K562 (cell line): ENCODE measurements around the gene PLEKHA7. TPM values are rescaled to one million over a fixed set of nuclear protein-coding genes. Genes with fewer than 3 reads are reported as not detected.

Experiments used
- ATAC-seq: fragments of 200-7000 bp; cut with Tn5 transposase; 3 replicates; pipeline ENCODE4 v1.9.1; 2020; ENCODE audit warnings: moderate library complexity
- BruUV-seq: library from RNA; stranded (reverse); fragments of 400-500 nt; replicated peaks from 2 replicates; lab custom pipeline; 2021; lab: Mats Ljungman, UMichigan
- CTCF ChIA-PET: fragments of 300-600 bp; formaldehyde crosslinking; extraction: SDS; loops from one replicate; lab custom pipeline; 2021; ENCODE audit warnings: low intra/inter-chr PET ratio; lab: Yijun Ruan, JAX
- POLR2A ChIA-PET: fragments of 300-600, 350-650 bp; sonication (Branson Sonifier 250); formaldehyde crosslinking; extraction: SDS; loops from one replicate; lab custom pipeline; 2021; ENCODE audit warnings: antibody characterized with exemption, inconsistent platforms; lab: Yijun Ruan, JAX
- DNase-seq, 4 experiments: peaks; one replicate each; pipeline versions ENCODE4 v3.0.0 to v3.0.0-alpha.2; 2011 to 2018; ENCODE audit warnings: low spot score in 3 of 4, mixed read lengths in 3 of 4; ENCODE audit errors: extremely low read depth in 1 of 4
- FAIRE-seq: peaks from 2 replicates; lab custom pipeline; 2011; peaks lifted over from hg19 to GRCh38; lab: Jason Lieb, UNC
- H2AFZ ChIP-seq: 2 replicates; pipeline ENCODE4 v1.6.0; 2011; ENCODE audit warnings: low read depth, low read length, control low read depth, inconsistent platforms
- H3K27ac ChIP-seq: fragments of 200-600 bp; 3 replicates; pipeline ENCODE4 v1.8.0; 2011; ENCODE audit warnings: low read depth, mild to moderate bottlenecking, control low read depth, inconsistent platforms, low read length, moderate library complexity, mixed read lengths; ENCODE audit errors: extremely low read depth
- H3K27me3 ChIP-seq, 2 experiments: fragments of 300-600 bp in 1 of 2; 2 replicates in 1 of 2; 3 replicates in 1 of 2; pipeline versions ENCODE4 v1.6.0 to v1.8.0; 2011; ENCODE audit warnings: inconsistent platforms in 2 of 2, low read length in 2 of 2, mild to moderate bottlenecking in 1 of 2, mixed read lengths in 1 of 2, moderate library complexity in 1 of 2; ENCODE audit not compliant: control insufficient read depth in 2 of 2, insufficient read depth in 2 of 2
- H3K36me3 ChIP-seq: fragments of 300-600 bp; 3 replicates; pipeline ENCODE4 v1.8.0; 2011; ENCODE audit warnings: mild to moderate bottlenecking, low read length, inconsistent platforms; ENCODE audit not compliant: control insufficient read depth, insufficient read depth
- H3K4me1 ChIP-seq, 2 experiments: fragments of 200-600 bp in 1 of 2; replicated peaks in 1 of 2; 2 replicates in 1 of 2; 3 replicates in 1 of 2; pipeline versions ENCODE4 v1.5.1 to v1.8.0; 2011; ENCODE audit warnings: inconsistent platforms in 2 of 2, low read length in 2 of 2, mild to moderate bottlenecking in 1 of 2, mixed read lengths in 1 of 2, moderate library complexity in 1 of 2; ENCODE audit not compliant: control insufficient read depth in 2 of 2, insufficient read depth in 2 of 2
- H3K4me2 ChIP-seq: 2 replicates; pipeline ENCODE4 v1.6.1; 2011; ENCODE audit warnings: low read length, control low read depth, inconsistent platforms, mixed read lengths; ENCODE audit not compliant: insufficient read depth
- H3K4me3 ChIP-seq: fragments of 200-600 bp; sonication (generic), shearing (Covaris generic); 2 replicates; pipeline ENCODE4 v1.5.1; 2016; ENCODE audit warnings: control low read depth, inconsistent platforms
- H3K79me2 ChIP-seq: fragments of 200-600 bp; 3 replicates; pipeline ENCODE4 v1.8.0; 2011; ENCODE audit warnings: low read length, inconsistent platforms; ENCODE audit not compliant: control insufficient read depth, insufficient read depth
- H3K9ac ChIP-seq, 2 experiments: 2 replicates each; pipeline versions ENCODE4 v1.6.0 to v1.6.1; 2011; ENCODE audit warnings: low read depth in 2 of 2, low read length in 2 of 2, control low read depth in 1 of 2, inconsistent platforms in 1 of 2, mild to moderate bottlenecking in 1 of 2, mixed read lengths in 1 of 2; ENCODE audit not compliant: insufficient read depth in 1 of 2
- H3K9me1 ChIP-seq: one replicate; pipeline ENCODE4 v1.6.0; 2011; ENCODE audit warnings: inconsistent platforms, mild to moderate bottlenecking, low read length, moderate library complexity; ENCODE audit not compliant: control insufficient read depth, insufficient read depth
- H3K9me3 ChIP-seq: replicated peaks from 2 replicates; pipeline ENCODE4 v1.5.1; 2011; ENCODE audit warnings: low read depth, low read length, inconsistent platforms; ENCODE audit not compliant: control insufficient read depth, insufficient read depth
- H4K20me1 ChIP-seq: replicated peaks from 2 replicates; pipeline ENCODE4 v1.6.1; 2011; ENCODE audit warnings: low read length, inconsistent platforms, mixed read lengths; ENCODE audit not compliant: control insufficient read depth, insufficient read depth
- ADNP ChIP-seq: fragments of 200-800 bp; sonication (Bioruptor generic); IDR thresholded peaks from 2 replicates; pipeline ENCODE4 v1.6.1; 2016; ENCODE audit warnings: missing genetic modification characterization, missing compliant biosample characterization
- HDAC8 ChIP-seq: fragments of 450-650 bp; IDR thresholded peaks from 2 replicates; pipeline ENCODE4 v1.6.1; 2016; ENCODE audit warnings: mild to moderate bottlenecking, missing genetic modification characterization, moderate library complexity, missing compliant biosample characterization
- POLR2A ChIP-seq: fragments of 450-650 bp; conservative IDR thresholded peaks from 2 replicates; pipeline ENCODE4 v1.6.1; 2016
- TAF1 ChIP-seq: IDR thresholded peaks from 2 replicates; pipeline ENCODE4 v1.6.1; 2011; ENCODE audit warnings: mild to moderate bottlenecking, low read length, moderate library complexity; ENCODE audit not compliant: insufficient read depth, control insufficient read depth, severe bottlenecking; ENCODE audit errors: extremely low read depth
- WGBS: fragments of 100-300 bp; shearing (Covaris generic); methylation state at CpG from one replicate; pipeline ENCODE4 v1.1.6; 2016; ENCODE audit warnings: low coverage, mixed read lengths; ENCODE audit not compliant: insufficient coverage; ENCODE audit errors: missing lambda C conversion rate; 5-methylcytosine and 5-hydroxymethylcytosine counted together
- in situ Hi-C: fragments of 300-500 bp; cut with MboI; formaldehyde crosslinking; loops from 4 replicates; pipeline ENCODE4 v1.15.0; 2018; ENCODE audit warnings: inconsistent platforms, mixed read lengths
- intact Hi-C: fragments of 100-400 bp; cut with micrococcal nuclease; formaldehyde crosslinking; loops from 2 replicates; pipeline ENCODE4 v1.14.2; 2022
- polyA plus RNA-seq, 8 experiments: library from polyadenylated mRNA; depleted of rRNA in 4 of 8; stranded (reverse) in 5 of 8; unstranded in 3 of 8; fragments of >200 nt; fragmentation: Nextera tagmentation in 2 of 8; fragmentation: Illumina TruSeq in 1 of 8; extraction: Ambion mirVana in 2 of 8; extraction: Trizol in 1 of 8; gene quantifications; 2 replicates each; pipeline versions ENCODE4 v1.2.1 to v1.2.3, GENCODE V29; 2011 to 2014; ENCODE audit warnings: inconsistent platforms in 1 of 8, missing spikeins in 1 of 8
- total RNA-seq, 7 experiments: library from RNA; depleted of rRNA in 6 of 7; stranded (reverse); fragments of >200 nt in 6 of 7; fragmentation: Illumina TruSeq in 2 of 7; extraction: Trizol in 2 of 7; gene quantifications; 2 replicates each; pipeline versions ENCODE4 v1.2.1 to v1.2.3, GENCODE V29; 2011 to 2021; ENCODE audit warnings: low replicate concordance in 1 of 7
- TF ChIP-seq, protein P1 (sequence below): IDR thresholded peaks from 3 replicates; pipeline ENCODE4 v1.6.1; 2011; ENCODE audit warnings: borderline replicate concordance, mild to moderate bottlenecking; ENCODE audit not compliant: insufficient read length, insufficient read depth
- TF ChIP-seq, protein P2 (sequence below), 2 experiments: fragments of 450-650 bp in 1 of 2; IDR thresholded peaks; 2 replicates each; pipeline ENCODE4 v1.6.1; 2011 to 2017; ENCODE audit warnings: low read depth in 2 of 2, antibody characterized with exemption in 1 of 2, borderline replicate concordance in 1 of 2, low read length in 1 of 2, mild to moderate bottlenecking in 1 of 2, mixed read lengths in 1 of 2; ENCODE audit not compliant: control insufficient read depth in 1 of 2
- TF ChIP-seq, protein P3 (sequence below): fragments of 450-650 bp; conservative IDR thresholded peaks from 2 replicates; pipeline ENCODE4 v1.6.1; 2016; ENCODE audit warnings: missing genetic modification characterization, low read depth, mild to moderate bottlenecking, missing compliant biosample characterization, moderate library complexity
- TF ChIP-seq, protein P4 (sequence below), 2 experiments: IDR thresholded peaks in 1 of 2; conservative IDR thresholded peaks in 1 of 2; 2 replicates each; pipeline ENCODE4 v1.6.1; 2016; ENCODE audit warnings: low read depth in 2 of 2, mild to moderate bottlenecking in 1 of 2, missing compliant biosample characterization in 1 of 2, missing genetic modification characterization in 1 of 2, moderate library complexity in 1 of 2
- TF ChIP-seq, protein P5 (sequence below): sonication (generic); formaldehyde crosslinking; IDR thresholded peaks from 2 replicates; pipeline ENCODE4 v1.8.0; 2022; ENCODE audit warnings: missing genetic modification reagents, mild to moderate bottlenecking, moderate library complexity, borderline replicate concordance

PLEKHA7 gene
- total and polyA plus RNA-seq, 9 of the 15 experiments (the other 6 are each of a cell fraction or from before 2014, with no cell fraction given): 0.06 to 0.77 (median 0.20) TPM; not detected in 1

DNA sequence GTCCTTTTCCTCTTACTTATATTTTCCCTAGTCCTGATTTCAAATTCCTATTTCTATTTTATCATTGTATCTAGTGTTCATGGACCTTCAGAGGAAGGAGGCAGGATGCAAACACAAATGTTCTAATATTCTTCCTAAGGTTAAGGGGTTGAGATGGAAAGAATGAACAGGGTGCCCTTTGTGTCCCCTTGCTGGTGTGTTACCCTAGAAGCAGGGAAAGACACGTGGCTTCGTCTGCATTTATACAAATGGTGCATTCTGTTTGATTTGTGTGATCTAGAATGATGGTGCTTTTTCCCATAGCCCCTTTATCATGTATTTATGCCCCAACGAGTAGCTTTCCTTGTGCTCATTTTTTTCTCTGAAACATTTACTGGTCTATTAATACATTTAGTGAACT lies 76.2 kb downstream of the PLEKHA7 start (continued):
- TF ChIP-seq TAF1: no peak
- TF ChIP-seq ADNP (tag): no peak
- TF ChIP-seq, protein P1, sequence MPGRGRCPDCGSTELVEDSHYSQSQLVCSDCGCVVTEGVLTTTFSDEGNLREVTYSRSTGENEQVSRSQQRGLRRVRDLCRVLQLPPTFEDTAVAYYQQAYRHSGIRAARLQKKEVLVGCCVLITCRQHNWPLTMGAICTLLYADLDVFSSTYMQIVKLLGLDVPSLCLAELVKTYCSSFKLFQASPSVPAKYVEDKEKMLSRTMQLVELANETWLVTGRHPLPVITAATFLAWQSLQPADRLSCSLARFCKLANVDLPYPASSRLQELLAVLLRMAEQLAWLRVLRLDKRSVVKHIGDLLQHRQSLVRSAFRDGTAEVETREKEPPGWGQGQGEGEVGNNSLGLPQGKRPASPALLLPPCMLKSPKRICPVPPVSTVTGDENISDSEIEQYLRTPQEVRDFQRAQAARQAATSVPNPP: no peak
- TF ChIP-seq, protein P2, sequence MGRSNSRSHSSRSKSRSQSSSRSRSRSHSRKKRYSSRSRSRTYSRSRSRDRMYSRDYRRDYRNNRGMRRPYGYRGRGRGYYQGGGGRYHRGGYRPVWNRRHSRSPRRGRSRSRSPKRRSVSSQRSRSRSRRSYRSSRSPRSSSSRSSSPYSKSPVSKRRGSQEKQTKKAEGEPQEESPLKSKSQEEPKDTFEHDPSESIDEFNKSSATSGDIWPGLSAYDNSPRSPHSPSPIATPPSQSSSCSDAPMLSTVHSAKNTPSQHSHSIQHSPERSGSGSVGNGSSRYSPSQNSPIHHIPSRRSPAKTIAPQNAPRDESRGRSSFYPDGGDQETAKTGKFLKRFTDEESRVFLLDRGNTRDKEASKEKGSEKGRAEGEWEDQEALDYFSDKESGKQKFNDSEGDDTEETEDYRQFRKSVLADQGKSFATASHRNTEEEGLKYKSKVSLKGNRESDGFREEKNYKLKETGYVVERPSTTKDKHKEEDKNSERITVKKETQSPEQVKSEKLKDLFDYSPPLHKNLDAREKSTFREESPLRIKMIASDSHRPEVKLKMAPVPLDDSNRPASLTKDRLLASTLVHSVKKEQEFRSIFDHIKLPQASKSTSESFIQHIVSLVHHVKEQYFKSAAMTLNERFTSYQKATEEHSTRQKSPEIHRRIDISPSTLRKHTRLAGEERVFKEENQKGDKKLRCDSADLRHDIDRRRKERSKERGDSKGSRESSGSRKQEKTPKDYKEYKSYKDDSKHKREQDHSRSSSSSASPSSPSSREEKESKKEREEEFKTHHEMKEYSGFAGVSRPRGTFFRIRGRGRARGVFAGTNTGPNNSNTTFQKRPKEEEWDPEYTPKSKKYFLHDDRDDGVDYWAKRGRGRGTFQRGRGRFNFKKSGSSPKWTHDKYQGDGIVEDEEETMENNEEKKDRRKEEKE (IDR thresholded peaks at IDR 0.05; ENCODE audit: borderline replicate concordance in 1 of 2, control insufficient read depth in 1 of 2, low read depth in 2 of 2, low read length in 1 of 2): no peak

DNA sequence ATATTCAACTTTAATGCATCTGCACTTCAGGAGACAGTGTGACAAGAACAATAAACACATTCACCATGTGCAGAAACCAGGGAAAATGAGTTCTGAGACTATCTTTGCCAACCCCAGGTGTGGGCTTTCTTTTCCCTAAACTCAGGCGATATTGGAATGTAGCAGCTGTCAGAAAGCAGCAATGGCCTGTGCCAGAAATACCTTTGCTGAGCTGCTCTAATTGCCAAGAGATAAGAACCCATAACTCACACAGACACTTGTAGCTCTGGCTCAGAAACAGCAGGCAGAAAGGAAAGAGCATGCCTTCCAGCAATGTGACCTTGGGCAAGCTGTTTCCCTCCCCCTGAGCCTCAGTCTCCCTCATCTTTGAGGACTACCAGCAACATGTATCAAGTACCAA lies 77.6 kb downstream of the PLEKHA7 start:
- Histone ChIP-seq H3K4me3 (no peak overlapping the region), H3K27ac (no peak overlapping the region), H3K9me1 (no peaks in the 10 kb centered on the region), H3K9ac (no peak overlapping the region), H3K36me3 (no peaks in the 10 kb centered on the region), H3K27me3 (peaks cover 9 to 25% of the 10 kb centered on the region in 2 experiments; a peak in 3 of 5 replicates), H3K4me2 (no peak overlapping the region), H3K79me2 (no peaks in the 10 kb centered on the region), H4K20me1 (peaks cover 4% of the 10 kb centered on the region; the same call in 1 of the 2 replicates), H2AFZ (no peak overlapping the region), H3K4me1 (no peaks in the 10 kb centered on the region), H3K9me3 (no peaks in the 10 kb centered on the region)
- POLR2A ChIA-PET: interaction anchor here (0.7 kb wide), 1 partner anchor 127 kb away, joined by 4 read pairs; no protein-coding TSS in a partner anchor
- in situ Hi-C loops: no loop called here
- DNase-seq: no peak
- intact Hi-C loops: loop anchor here (1.0 kb wide), 1 partner anchor 148 kb away; no protein-coding TSS in a partner anchor
- ATAC-seq: no peak
- BruUV-seq: no TSS peak
- CTCF ChIA-PET: interaction anchor here (1.1 to 1.4 kb wide), 2 partner anchors 116 to 127 kb away, joined by 4 read pairs; no protein-coding TSS in a partner anchor
- WGBS: 8% methylated on average over 1 of the region's 1 CpG
- no peak for FAIRE-seq
- TF ChIP-seq HDAC8: no peak
- no peak for TF ChIP-seq POLR2A
- TF ChIP-seq, protein P3, sequence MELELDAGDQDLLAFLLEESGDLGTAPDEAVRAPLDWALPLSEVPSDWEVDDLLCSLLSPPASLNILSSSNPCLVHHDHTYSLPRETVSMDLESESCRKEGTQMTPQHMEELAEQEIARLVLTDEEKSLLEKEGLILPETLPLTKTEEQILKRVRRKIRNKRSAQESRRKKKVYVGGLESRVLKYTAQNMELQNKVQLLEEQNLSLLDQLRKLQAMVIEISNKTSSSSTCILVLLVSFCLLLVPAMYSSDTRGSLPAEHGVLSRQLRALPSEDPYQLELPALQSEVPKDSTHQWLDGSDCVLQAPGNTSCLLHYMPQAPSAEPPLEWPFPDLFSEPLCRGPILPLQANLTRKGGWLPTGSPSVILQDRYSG (tag): no peak
- TF ChIP-seq, protein P4, sequence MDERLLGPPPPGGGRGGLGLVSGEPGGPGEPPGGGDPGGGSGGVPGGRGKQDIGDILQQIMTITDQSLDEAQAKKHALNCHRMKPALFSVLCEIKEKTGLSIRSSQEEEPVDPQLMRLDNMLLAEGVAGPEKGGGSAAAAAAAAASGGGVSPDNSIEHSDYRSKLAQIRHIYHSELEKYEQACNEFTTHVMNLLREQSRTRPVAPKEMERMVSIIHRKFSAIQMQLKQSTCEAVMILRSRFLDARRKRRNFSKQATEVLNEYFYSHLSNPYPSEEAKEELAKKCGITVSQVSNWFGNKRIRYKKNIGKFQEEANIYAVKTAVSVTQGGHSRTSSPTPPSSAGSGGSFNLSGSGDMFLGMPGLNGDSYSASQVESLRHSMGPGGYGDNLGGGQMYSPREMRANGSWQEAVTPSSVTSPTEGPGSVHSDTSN (CRISPR knock-in tag; IDR thresholded peaks at IDR 0.05; ENCODE audit: low read depth): no peak
- TF ChIP-seq, protein P4 (tag; conservative IDR thresholded peaks at IDR 0.05; ENCODE audit: low read depth): peak; percentile 76
- TF ChIP-seq, protein P5, sequence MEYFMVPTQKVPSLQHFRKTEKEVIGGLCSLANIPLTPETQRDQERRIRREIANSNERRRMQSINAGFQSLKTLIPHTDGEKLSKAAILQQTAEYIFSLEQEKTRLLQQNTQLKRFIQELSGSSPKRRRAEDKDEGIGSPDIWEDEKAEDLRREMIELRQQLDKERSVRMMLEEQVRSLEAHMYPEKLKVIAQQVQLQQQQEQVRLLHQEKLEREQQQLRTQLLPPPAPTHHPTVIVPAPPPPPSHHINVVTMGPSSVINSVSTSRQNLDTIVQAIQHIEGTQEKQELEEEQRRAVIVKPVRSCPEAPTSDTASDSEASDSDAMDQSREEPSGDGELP (CRISPR knock-in tag): no peak
